Measurements from ENCODE around the gene NAALADL2.
A peak's percentile ranks its signal among the peaks of the same experiment; 100 is the strongest.

NAALADL2 gene

GRCh38 chr3:174859114-174859735, at the start of gene NAALADL2:
TSS of gene NAALADL2 (plus strand) at chr3:174859334.
- DNase-seq (ENCODE audit: low spot score), result peak; percentile 15

- peak; percentile 17 for DNase-seq (ENCODE audit: low spot score)
Measured at GRCh38 chr3:174810254-174810653, 48.9 kb upstream of the NAALADL2 start.

GRCh38 chr3:174812172-174812862, 46.8 kb upstream of the NAALADL2 start:
- DNase-seq (ENCODE audit: low spot score), result no peak

- DNase-seq (ENCODE audit: low spot score), result no peak
Measured at GRCh38 chr3:174815750-174816149, 43.4 kb upstream of the NAALADL2 start.

GRCh38 chr3:174820885-174821284, 38.2 kb upstream of the NAALADL2 start:
- no peak for DNase-seq (ENCODE audit: low spot score)

GRCh38 chr3:174821477-174821876, 37.7 kb upstream of the NAALADL2 start:
- DNase-seq (ENCODE audit: low spot score), result no peak

GRCh38 chr3:174822320-174822719, 36.8 kb upstream of the NAALADL2 start:
- no peak for DNase-seq (ENCODE audit: low spot score)

GRCh38 chr3:174826069-174826468, 33.1 kb upstream of the NAALADL2 start:
- DNase-seq (ENCODE audit: low spot score), result no peak

- no peak for DNase-seq (ENCODE audit: low spot score)
Measured at GRCh38 chr3:174844746-174845145, 14.4 kb upstream of the NAALADL2 start.

- DNase-seq (ENCODE audit: low spot score), result no peak
Measured at GRCh38 chr3:174846055-174846454, 13.1 kb upstream of the NAALADL2 start.

GRCh38 chr3:174854987-174855386, 4.1 kb upstream of the NAALADL2 start:
- no peak for DNase-seq (ENCODE audit: low spot score)

GRCh38 chr3:174857301-174857700, 1.8 kb upstream of the NAALADL2 start:
- no peak for DNase-seq (ENCODE audit: low spot score)

GRCh38 chr3:174858353-174858752, 781 bp upstream of the NAALADL2 start:
- DNase-seq (ENCODE audit: low spot score), result no peak

- no peak for DNase-seq (ENCODE audit: low spot score)
Measured at GRCh38 chr3:174859756-174860155, 622 bp downstream of the NAALADL2 start.

- DNase-seq (ENCODE audit: low spot score), result peak; percentile 5
Measured at GRCh38 chr3:174862101-174862500, 3.0 kb downstream of the NAALADL2 start.

- no peak for DNase-seq (ENCODE audit: low spot score)
Measured at GRCh38 chr3:174862666-174863065, 3.5 kb downstream of the NAALADL2 start.

GRCh38 chr3:174863488-174863887, 4.4 kb downstream of the NAALADL2 start:
- DNase-seq (ENCODE audit: low spot score), result peak; percentile 48

- no peak for DNase-seq (ENCODE audit: low spot score)
Measured at GRCh38 chr3:174869448-174869847, 10.3 kb downstream of the NAALADL2 start.

- no peak for DNase-seq (ENCODE audit: low spot score)
Measured at GRCh38 chr3:174873832-174874657, 14.9 kb downstream of the NAALADL2 start.

GRCh38 chr3:174882789-174883188, 23.7 kb downstream of the NAALADL2 start:
- DNase-seq (ENCODE audit: low spot score), result no peak

GRCh38 chr3:174883881-174884675, 24.9 kb downstream of the NAALADL2 start:
- no peak for DNase-seq (ENCODE audit: low spot score)
